ENCODE data around the gene PSMC2.

PSMC2 gene

DNA sequence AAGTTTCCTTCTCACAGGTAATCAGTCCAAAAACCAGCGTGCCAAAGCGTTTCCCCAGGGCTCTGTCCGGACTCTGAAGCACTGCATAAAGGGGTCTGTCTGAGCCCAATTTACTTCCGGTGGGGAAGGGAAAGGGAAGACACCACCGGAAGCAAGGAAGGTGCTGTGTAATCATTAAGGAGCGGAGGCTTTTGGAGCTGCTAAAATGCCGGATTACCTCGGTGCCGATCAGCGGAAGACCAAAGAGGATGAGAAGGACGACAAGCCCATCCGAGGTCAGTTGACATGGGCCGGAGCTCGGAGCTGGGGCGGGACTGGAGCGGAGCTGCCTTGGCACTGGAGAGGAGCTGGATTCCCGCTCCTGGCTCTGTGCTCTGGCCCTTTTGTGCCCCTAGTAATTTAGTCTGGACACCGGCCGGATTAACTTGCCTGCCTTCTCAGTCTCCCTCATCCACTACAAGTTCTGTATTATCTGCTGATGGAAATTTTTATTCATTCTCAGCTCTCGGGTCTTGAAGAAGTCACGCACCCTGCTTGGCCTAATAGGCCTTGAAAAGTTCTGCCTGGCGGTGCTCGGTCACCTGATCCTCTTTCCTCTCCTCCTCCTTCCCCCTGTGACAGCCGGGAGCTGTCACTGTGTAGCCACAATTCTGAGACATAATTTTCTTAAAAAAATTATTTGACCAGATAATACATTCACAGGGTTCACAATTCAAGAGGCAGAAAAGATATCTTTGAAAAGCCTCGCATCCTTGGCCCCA is at the start of gene PSMC2:
Gene PSMC2, plus strand, starts transcription at position 137 of the 761 bp plus-strand sequence. Its CDS starts 69 bp downstream, at position 206.
- DNase-seq (ENCODE audit: insufficient read length, low spot score), result peak; percentile 31
- peak; percentile 70 for FAIRE-seq

DNA sequence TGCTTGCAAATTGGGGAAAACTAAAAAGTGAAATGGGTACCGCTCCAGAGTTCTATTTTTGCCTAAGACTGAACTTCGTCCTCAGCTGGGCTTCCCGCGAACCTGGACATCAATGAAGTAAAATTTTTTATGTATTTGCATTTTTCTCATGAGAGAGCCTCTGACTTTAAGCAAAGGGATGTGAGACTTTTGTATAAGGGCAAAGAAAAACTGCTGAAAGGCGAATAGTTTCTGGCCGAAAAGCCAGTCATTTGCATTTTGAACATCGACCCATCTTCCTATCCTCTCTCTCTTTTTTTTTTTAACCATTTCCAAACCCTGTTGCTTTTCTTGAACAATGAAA is 49.6 kb upstream of the PSMC2 start:
- FAIRE-seq (peak; percentile 63), DNase-seq (ENCODE audit: insufficient read length, low spot score) (no peak)

DNA sequence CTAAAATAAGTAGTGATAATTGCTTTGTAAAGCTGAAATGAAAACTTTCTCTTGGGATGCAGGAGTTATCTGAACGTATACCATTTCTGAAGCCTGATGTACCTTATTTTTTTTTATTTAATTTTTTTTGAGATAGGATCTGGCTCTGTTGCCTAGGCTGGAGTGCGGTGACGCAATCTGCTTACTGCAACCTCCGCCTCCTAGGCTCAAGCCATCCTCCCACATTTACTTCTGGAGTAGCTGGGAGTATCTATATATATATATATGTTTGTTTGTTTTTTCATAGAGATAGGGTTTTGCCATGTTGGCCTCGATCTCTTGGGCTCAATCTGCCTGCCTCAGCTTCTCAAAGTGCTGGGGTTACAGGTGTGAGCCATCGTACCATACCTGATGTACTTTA is 47.8 kb upstream of the PSMC2 start:
- DNase-seq (ENCODE audit: insufficient read length, low spot score) (no peak), FAIRE-seq (no peak)

- DNase-seq (ENCODE audit: insufficient read length, low spot score) (no peak), FAIRE-seq (no peak)
Measured at GRCh38 chr7:103301441-103301840, 46.0 kb upstream of the PSMC2 start.

DNA sequence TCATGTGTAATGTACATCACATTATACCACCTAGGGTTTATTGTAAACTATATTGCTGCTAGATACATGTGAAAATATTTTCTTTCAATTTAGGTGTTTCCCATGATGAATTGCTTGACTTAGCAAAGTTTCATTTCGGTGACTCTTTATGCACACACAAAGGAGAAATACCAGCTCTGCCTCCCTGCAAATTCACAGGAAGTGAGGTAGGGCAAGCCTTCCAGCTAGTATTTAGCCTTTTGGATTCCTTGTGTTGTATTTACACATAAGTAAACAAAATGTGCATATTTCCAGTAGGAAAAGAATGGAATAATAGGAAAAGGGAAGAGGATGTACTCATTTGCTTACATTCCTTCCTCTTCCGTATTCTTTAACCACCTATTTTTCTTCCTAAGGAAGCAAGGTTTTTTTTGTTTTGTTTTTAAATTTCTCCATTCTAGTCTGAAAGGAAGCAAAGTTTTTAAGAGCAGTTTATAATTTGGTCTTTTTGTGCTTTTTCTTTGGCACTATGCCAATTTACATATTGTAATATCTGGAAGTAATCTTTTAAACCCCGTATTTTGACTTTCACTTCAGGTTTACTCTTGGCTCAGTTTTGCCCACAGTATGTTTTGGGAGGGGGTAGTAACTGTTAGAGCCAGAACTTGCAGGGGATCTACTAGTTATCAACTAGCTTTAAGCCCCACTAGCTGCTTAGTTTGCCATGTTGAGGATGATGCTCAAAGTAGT is 39.8 kb upstream of the PSMC2 start:
- DNase-seq (ENCODE audit: insufficient read length, low spot score), result no peak
- FAIRE-seq, result peak; percentile 45

- no peak for FAIRE-seq
- no peak for DNase-seq (ENCODE audit: insufficient read length, low spot score)
Measured at GRCh38 chr7:103314852-103315251, 32.6 kb upstream of the PSMC2 start.

DNA sequence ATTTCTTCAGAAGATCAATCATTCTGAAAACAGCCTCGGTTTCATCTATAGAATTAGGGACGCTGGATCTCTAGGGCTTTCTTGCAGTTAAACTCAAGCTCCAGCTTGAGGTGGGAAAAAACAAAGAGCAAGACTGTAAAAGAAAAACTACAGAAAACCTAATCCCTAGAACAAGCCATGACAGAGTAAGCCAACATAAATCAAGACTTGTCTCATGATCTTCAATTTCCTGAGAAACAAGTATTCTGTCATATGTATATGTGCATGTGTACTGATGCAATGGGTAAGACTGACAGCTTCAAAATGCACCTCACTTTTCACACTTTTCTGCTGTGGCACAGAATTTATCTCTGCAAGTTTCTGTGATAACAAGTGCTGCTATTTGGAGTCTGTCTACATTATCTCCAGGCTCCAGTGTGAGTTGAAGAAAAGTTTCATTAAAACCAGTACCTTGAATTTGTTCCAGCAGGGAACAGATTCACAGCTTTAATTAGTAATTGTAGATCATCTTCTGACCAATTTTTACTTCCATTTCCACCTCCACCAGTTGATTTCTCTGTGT is 31.0 kb upstream of the PSMC2 start:
- DNase-seq (ENCODE audit: insufficient read length, low spot score) (no peak), FAIRE-seq (no peak)

- FAIRE-seq, result no peak
- no peak for DNase-seq (ENCODE audit: insufficient read length, low spot score)
Measured at GRCh38 chr7:103317009-103317408, 30.4 kb upstream of the PSMC2 start.

DNA sequence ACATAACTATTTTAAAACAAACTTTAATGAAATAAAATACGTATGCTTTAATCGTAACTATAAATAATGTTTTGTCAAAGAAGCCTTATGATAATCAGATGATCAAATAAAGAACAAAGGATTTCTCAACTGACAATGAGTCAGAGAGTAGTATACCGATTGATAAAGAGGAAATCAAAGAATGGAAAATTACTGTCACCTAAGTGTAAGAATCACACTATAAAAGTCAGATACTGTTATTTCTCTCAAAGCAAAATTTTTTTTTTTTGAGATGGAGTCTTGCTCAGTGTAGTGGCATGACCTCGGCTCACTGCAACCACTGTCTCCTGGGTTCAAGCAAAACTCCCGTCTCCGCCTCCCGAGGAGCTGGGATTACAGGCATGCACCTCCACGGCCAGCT is 21.7 kb upstream of the PSMC2 start:
- no peak for DNase-seq (ENCODE audit: insufficient read length, low spot score)
- FAIRE-seq, result no peak

- DNase-seq (ENCODE audit: insufficient read length, low spot score), result no peak
- no peak for FAIRE-seq
Measured at GRCh38 chr7:103336761-103337160, 10.7 kb upstream of the PSMC2 start.

- no peak for FAIRE-seq
- no peak for DNase-seq (ENCODE audit: insufficient read length, low spot score)
Measured at GRCh38 chr7:103338864-103339263, 8.6 kb upstream of the PSMC2 start.

DNA sequence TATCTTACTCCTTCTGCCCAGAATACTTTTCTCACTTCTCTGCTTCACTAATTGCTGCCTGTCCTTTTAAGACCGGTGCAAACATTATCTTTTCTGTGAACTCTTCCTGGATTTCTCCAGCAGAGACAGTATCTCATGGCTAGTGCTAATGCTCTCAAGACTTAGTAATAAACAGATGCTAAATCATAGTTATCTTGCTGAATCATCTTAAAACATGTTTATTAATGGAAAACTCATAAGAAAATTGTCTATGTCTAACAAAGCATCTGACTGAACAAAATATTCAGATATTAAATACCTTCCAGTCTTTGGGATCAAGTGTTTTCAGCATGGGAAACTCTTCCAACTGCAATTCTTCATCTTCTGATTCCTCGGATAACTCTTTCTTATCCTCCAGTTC is 6.0 kb upstream of the PSMC2 start:
- FAIRE-seq, result no peak

GRCh38 chr7:103343332-103343731 is 4.1 kb upstream of the PSMC2 start:
- no peak for DNase-seq (ENCODE audit: insufficient read length, low spot score)
- FAIRE-seq, result no peak

More for the DNA sequence above, 6.0 kb upstream of the PSMC2 start:
- DNase-seq (ENCODE audit: insufficient read length, low spot score), result no peak

DNA sequence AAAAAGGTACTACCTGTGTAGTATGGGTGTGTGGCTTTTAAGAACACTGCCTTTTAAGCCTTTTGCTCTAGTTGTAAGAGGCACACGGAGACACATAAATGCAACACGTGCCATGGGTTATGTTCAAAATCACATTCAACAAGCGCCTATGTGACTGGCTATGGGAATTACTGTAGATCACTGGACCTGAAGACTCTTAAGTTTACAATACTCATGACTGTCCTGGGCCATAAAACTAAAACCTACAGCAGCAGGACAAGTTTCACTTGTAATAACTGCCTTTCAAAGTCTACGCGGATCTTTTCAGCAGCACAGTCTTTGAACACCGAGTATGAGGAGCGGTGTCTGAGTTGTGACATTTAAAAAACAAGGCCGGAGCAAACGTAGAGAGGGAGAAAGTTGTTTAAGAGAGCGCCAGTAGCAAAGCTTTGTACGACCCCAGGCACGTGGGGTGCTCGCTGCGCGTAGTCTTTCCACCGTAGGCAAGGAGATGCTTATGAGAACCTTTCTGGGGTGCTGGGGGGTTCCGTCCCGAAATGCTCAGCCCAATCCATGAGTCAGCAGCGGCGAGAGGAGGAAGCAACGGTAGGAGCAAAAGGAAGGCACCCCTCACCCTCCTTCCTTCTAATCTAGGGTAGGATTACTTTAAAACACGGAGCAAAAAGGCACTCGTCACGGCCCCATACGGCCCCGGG is 3.5 kb upstream of the PSMC2 start:
- FAIRE-seq (no peak), DNase-seq (ENCODE audit: insufficient read length, low spot score) (peak; percentile 3)

GRCh38 chr7:103344453-103345149 is 2.8 kb upstream of the PSMC2 start, which contains the start of gene DNAJC2:
Gene DNAJC2 (minus strand): TSS chr7:103344767. CDS start chr7:103344622, 145 bp downstream.
- peak; percentile 79 for FAIRE-seq

GRCh38 chr7:103346396-103346795 is 1.0 kb upstream of the PSMC2 start:
- FAIRE-seq, result no peak
- no peak for DNase-seq (ENCODE audit: insufficient read length, low spot score)

More at GRCh38 chr7:103344453-103345149, 2.8 kb upstream of the PSMC2 start, which contains the start of gene DNAJC2:
- DNase-seq (ENCODE audit: insufficient read length, low spot score), result peak; percentile 80

DNA sequence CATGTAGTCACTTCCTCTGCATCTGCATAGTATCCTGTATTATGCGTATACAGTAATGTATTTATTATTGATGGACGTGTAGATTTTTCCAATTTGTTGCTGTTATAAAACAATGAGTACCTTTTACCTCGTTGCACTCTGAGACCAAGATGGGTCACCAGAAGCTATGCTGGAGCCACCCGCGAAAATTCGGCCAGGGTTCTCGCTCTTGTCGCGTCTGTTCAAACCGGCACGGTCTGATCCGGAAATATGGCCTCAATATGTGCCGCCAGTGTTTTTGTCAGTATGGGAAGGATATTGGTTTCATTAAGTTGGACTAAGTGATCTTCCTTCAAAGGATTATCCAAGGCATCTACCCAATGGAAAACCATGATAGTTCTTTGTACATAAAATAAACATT is 1.0 kb downstream of the PSMC2 start:
- FAIRE-seq, result no peak
- DNase-seq (ENCODE audit: insufficient read length, low spot score), result no peak

GRCh38 chr7:103348959-103349358 is 1.5 kb downstream of the PSMC2 start:
- DNase-seq (ENCODE audit: insufficient read length, low spot score), result no peak
- no peak for FAIRE-seq

- DNase-seq (ENCODE audit: insufficient read length, low spot score), result no peak
Measured at GRCh38 chr7:103349805-103350204, 2.4 kb downstream of the PSMC2 start.

GRCh38 chr7:103369432-103369831 is 22.0 kb downstream of the PSMC2 start:
- DNase-seq (ENCODE audit: insufficient read length, low spot score) (no peak), FAIRE-seq (no peak)

More at GRCh38 chr7:103349805-103350204, 2.4 kb downstream of the PSMC2 start:
- FAIRE-seq, result peak; percentile 35

Measured in GM19239 (cell line).